GM19468 (cell line): ENCODE data around the gene KCTD1.

Experiments
- ATAC-seq: cut with Tn5 transposase; IDR thresholded peaks from one replicate; pipeline ENCODE4 v1.9.1; 2021; ENCODE audit warnings: mild to moderate bottlenecking, moderate library complexity, moderate number of reproducible peaks; ENCODE audit not compliant: unreplicated experiment; ENCODE audit errors: extremely low read depth

KCTD1 gene

GRCh38 chr18:26526128-26526965 lies 22.0 kb downstream of the KCTD1 start:
- ATAC-seq, result no peak

GRCh38 chr18:26524504-26525351 lies 23.6 kb downstream of the KCTD1 start:
- ATAC-seq, result no peak

GRCh38 chr18:26524002-26524401 lies 24.4 kb downstream of the KCTD1 start:
- no peak for ATAC-seq

- no peak for ATAC-seq
Observed at GRCh38 chr18:26521617-26522016, 26.7 kb downstream of the KCTD1 start.

GRCh38 chr18:26520974-26521373 lies 27.4 kb downstream of the KCTD1 start:
- ATAC-seq, result no peak

- no peak for ATAC-seq
Observed at GRCh38 chr18:26519114-26519513, 29.2 kb downstream of the KCTD1 start.

- no peak for ATAC-seq
Observed at GRCh38 chr18:26516964-26517363, 31.4 kb downstream of the KCTD1 start.

- ATAC-seq, result no peak
Observed at GRCh38 chr18:26515643-26516487, 32.5 kb downstream of the KCTD1 start.

GRCh38 chr18:26511339-26512071 lies 36.8 kb downstream of the KCTD1 start:
- no peak for ATAC-seq

GRCh38 chr18:26510337-26510736 lies 38.0 kb downstream of the KCTD1 start:
- ATAC-seq, result no peak

- no peak for ATAC-seq
Observed at GRCh38 chr18:26506012-26506411, 42.3 kb downstream of the KCTD1 start.

- no peak for ATAC-seq
Observed at GRCh38 chr18:26504831-26505230, 43.5 kb downstream of the KCTD1 start.

- ATAC-seq, result no peak
Observed at GRCh38 chr18:26503382-26503781, 45.0 kb downstream of the KCTD1 start.

GRCh38 chr18:26502823-26503222 lies 45.5 kb downstream of the KCTD1 start:
- ATAC-seq, result no peak

GRCh38 chr18:26497866-26498265 lies 50.5 kb downstream of the KCTD1 start:
- no peak for ATAC-seq

GRCh38 chr18:26496528-26496927 lies 51.8 kb downstream of the KCTD1 start:
- ATAC-seq, result no peak

GRCh38 chr18:26495287-26495686 lies 53.1 kb downstream of the KCTD1 start:
- no peak for ATAC-seq

GRCh38 chr18:26493021-26493420 lies 55.3 kb downstream of the KCTD1 start:
- ATAC-seq, result no peak

- no peak for ATAC-seq
Observed at GRCh38 chr18:26491194-26491816, 57.0 kb downstream of the KCTD1 start.
